WERI-Rb-1 (cell line): Measurements from ENCODE around the gene FGF12.

Source experiments
- DNase-seq: peaks from one replicate; pipeline ENCODE4 v3.0.0-alpha.2; 2020
- H3K27ac ChIP-seq: fragments of 250-450 bp; sonication (Bioruptor Pico); 2 replicates; pipeline ENCODE4 v1.5.1; 2020; ENCODE audit warnings: mild to moderate bottlenecking, moderate library complexity
- H3K27me3 ChIP-seq: fragments of 250-450 bp; sonication (Bioruptor Pico); 2 replicates; pipeline ENCODE4 v1.5.1; 2021; ENCODE audit warnings: mild to moderate bottlenecking, low read depth, moderate library complexity; ENCODE audit not compliant: insufficient read depth, severe bottlenecking
- H3K36me3 ChIP-seq: fragments of 250-450 bp; sonication (Bioruptor Pico); 2 replicates; pipeline ENCODE4 v1.5.1; 2020; ENCODE audit warnings: mild to moderate bottlenecking, moderate library complexity
- H3K4me3 ChIP-seq: 2 replicates; pipeline ENCODE4 v1.5.1; 2011; ENCODE audit warnings: low read depth, mild to moderate bottlenecking, control low read depth, low read length
- H3K9me3 ChIP-seq: fragments of 250-450 bp; sonication (Bioruptor Pico); 2 replicates; pipeline ENCODE4 v1.5.1; 2021; ENCODE audit warnings: mild to moderate bottlenecking, moderate library complexity; ENCODE audit not compliant: severe bottlenecking
- TF ChIP-seq, protein P1 (sequence below): IDR thresholded peaks from 2 replicates; pipeline ENCODE4 v1.5.1; 2011; ENCODE audit warnings: low read depth, mild to moderate bottlenecking, control low read depth, inconsistent platforms, low read length

FGF12 gene

DNA sequence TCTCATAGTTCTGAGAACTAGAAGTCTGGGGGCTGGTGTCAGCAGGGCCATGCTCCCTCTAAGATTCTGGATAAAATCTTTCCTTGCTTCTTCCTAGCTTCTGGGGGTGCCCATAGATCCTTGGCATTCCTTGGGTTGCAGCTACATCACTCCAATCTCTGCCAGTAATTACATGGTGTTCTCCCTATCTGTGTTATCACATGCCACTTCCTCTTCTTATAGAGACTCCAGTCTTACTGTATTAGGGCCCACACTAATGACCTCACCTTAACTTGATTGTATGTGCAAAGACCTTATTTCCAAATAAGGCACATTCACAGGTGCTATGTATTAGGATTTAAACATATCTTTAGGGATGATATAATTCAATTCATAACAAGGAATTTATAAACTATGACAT lies 618.5 kb downstream of the FGF12 start:
- H3K9me3 ChIP-seq, result no peaks in the 10 kb centered on the region
- H3K36me3 ChIP-seq, result no peaks in the 10 kb centered on the region
- no peaks in the 10 kb centered on the region for H3K27me3 ChIP-seq
- no peak for DNase-seq
- TF ChIP-seq, protein P1, sequence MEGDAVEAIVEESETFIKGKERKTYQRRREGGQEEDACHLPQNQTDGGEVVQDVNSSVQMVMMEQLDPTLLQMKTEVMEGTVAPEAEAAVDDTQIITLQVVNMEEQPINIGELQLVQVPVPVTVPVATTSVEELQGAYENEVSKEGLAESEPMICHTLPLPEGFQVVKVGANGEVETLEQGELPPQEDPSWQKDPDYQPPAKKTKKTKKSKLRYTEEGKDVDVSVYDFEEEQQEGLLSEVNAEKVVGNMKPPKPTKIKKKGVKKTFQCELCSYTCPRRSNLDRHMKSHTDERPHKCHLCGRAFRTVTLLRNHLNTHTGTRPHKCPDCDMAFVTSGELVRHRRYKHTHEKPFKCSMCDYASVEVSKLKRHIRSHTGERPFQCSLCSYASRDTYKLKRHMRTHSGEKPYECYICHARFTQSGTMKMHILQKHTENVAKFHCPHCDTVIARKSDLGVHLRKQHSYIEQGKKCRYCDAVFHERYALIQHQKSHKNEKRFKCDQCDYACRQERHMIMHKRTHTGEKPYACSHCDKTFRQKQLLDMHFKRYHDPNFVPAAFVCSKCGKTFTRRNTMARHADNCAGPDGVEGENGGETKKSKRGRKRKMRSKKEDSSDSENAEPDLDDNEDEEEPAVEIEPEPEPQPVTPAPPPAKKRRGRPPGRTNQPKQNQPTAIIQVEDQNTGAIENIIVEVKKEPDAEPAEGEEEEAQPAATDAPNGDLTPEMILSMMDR, result no peak
- H3K27ac ChIP-seq, result peak overlapping the region; percentile 38; the same call in 1 of the 2 replicates
- H3K4me3 ChIP-seq, result no peak overlapping the region

DNA sequence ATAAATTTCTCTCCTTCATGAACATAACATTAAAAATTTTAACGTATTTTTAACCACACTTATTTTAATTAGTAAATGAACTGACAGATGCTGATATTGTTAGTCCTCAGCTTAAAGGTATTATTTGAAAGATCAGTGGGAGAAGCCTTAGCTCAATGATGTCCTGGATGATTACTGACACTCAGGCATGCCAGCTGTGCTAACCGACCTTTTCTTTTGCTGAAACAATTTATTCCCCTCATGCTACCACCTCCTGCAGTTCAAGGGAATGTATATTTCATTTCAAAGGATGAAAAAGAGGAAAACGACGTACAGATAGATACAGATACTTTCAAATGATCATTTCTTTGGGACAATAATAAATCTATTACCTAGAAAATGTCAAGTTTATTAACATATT lies 620.8 kb downstream of the FGF12 start:
- H3K27me3 ChIP-seq, result no peaks in the 10 kb centered on the region
- no peak overlapping the region; the same call in 1 of the 2 replicates for H3K4me3 ChIP-seq
- no peaks in the 10 kb centered on the region for H3K36me3 ChIP-seq
- TF ChIP-seq, protein P1, result no peak
- no peaks in the 10 kb centered on the region for H3K9me3 ChIP-seq
- H3K27ac ChIP-seq, result peak overlapping the region; percentile 66
- peak; percentile 37 for DNase-seq

DNA sequence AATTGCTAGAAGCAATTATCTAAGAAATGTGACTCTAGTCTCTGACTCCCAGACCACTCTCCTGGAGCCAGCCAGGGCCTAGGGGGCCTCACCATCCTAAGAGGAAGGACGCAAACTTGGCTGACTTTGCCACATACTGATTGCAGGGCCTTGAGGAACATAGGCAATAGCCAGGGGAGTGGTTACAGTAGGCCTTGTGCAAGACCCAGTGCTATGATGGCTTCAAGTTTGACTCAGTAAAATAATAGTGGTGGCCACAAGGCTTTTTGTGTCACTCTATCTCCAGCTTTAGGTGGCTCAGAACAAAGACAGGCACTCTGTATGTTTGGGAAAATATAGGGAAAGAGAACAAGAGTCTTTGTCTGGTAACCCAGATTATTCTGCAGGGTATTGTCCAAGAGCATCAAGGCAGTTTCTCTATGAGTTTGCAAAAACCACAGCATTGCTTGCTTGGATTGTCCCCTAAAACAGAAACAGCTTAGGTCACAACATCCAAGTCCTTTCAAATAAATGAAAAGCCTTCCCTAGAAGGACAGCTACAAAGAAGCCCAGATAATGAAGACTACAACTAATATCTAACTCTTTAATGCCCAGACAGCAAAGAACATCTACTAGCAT lies 634.8 kb downstream of the FGF12 start:
- no peak for DNase-seq
- H3K4me3 ChIP-seq, result no peak overlapping the region

DNA sequence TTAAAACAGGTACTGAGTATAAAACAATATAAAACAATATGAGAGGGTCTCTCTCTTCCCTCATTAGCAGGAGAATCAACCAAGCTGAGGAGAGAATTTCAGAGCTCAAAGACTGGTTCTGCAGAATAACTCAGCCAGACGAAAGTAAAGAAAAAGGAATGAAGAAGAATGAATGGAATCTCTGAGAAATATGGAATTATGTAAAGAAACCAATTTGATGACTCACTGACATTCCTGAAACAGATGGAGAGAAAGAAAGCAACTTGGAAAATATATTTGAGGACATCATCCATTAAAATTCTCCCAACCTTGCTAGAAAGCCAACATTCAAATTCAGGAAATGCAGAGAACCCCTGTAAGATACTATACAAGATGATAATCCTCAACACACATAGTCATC lies 635.5 kb downstream of the FGF12 start:
- TF ChIP-seq, protein P1, result no peak
- DNase-seq, result no peak
- Histone ChIP-seq H3K27ac (no peak overlapping the region), H3K9me3 (no peaks in the 10 kb centered on the region), H3K4me3 (no peak overlapping the region), H3K27me3 (no peaks in the 10 kb centered on the region), H3K36me3 (no peaks in the 10 kb centered on the region)

More for the DNA sequence above, 634.8 kb downstream of the FGF12 start:
- H3K36me3 ChIP-seq, result no peaks in the 10 kb centered on the region
- H3K9me3 ChIP-seq, result no peaks in the 10 kb centered on the region
- no peaks in the 10 kb centered on the region for H3K27me3 ChIP-seq
- TF ChIP-seq, protein P1, result no peak
- H3K27ac ChIP-seq, result no peak overlapping the region

DNA sequence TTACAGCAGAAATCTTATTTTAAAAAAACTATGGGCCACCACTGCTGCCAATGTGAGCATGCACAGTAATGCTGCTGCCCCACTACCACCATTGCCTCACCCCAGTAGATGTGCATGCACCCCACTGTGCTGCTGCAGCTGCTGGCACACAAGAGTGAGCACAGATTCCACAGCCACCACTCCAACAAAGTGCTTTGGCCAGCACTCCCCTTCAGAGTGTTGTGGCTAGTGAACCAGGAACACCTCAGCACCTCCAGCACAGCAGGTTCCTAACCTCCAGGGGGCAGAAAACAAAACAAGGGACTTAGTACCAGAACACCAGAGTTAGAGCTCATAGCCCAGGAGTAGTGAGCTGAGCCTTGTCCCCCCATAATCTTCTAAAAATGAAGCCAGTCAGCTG lies 636.8 kb downstream of the FGF12 start:
- TF ChIP-seq, protein P1, result no peak
- H3K4me3 ChIP-seq, result no peak overlapping the region
- H3K27ac ChIP-seq, result no peak overlapping the region
- H3K9me3 ChIP-seq, result no peaks in the 10 kb centered on the region
- no peaks in the 10 kb centered on the region for H3K27me3 ChIP-seq
- no peak for DNase-seq
- H3K36me3 ChIP-seq, result no peaks in the 10 kb centered on the region
